ENCODE data around the gene RNF181. TPM values are rescaled to one million over a fixed set of nuclear protein-coding genes. Genes with fewer than 3 reads are reported as not detected.
A peak's percentile ranks its signal among the peaks of the same experiment; 100 is the strongest.

The RNF181 gene
- total and polyA plus RNA-seq, 2 of the 13 experiments (the other 11 are each of a cell fraction or from before 2014, with no cell fraction given), result 224 to 578 TPM

DNA sequence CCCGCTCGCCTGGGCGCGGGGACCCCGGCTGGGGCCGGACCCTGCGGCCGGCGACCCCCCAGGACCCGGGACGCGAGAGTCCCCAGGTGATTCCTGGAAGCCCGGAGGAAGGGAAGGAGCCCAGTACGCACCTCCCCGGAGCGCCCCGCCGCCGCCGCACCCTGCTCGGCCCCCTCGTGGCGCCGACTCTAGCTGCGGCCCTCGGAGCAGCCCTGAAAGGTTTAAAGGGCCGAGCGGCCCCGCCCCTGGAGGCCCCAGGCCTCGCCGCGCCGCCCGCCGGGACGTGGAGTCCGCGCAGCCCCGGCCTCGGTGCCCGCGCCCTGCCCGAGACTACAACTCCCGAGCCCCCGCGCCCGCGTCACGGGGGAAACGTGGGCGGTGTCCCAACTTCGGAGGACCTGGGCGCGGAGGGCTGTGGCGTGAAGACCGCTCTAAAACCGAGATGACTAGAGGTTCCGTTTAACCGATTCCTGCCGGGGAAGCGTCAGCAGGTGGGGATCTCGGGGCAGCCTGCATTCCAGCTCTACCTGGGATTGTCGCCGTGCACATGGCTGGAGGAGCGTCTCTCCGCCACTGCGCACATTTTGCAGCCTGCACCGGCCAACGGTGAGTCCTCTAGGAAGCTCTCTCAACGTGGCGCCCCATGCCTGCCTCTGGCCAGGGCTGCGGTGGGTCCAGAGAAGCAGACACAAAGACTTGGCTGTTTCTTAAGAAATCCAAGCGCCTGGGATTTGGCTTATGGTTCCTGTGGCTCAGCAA, 7.1 kb downstream of the RNF181 start, which contains the start of gene TMEM150A (continued):
- TF ChIP-seq, protein P1, sequence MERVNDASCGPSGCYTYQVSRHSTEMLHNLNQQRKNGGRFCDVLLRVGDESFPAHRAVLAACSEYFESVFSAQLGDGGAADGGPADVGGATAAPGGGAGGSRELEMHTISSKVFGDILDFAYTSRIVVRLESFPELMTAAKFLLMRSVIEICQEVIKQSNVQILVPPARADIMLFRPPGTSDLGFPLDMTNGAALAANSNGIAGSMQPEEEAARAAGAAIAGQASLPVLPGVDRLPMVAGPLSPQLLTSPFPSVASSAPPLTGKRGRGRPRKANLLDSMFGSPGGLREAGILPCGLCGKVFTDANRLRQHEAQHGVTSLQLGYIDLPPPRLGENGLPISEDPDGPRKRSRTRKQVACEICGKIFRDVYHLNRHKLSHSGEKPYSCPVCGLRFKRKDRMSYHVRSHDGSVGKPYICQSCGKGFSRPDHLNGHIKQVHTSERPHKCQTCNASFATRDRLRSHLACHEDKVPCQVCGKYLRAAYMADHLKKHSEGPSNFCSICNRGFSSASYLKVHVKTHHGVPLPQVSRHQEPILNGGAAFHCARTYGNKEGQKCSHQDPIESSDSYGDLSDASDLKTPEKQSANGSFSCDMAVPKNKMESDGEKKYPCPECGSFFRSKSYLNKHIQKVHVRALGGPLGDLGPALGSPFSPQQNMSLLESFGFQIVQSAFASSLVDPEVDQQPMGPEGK (CRISPR knock-in tag; IDR thresholded peaks at IDR 0.05), result peak; percentile 60
- TF ChIP-seq, protein P2, sequence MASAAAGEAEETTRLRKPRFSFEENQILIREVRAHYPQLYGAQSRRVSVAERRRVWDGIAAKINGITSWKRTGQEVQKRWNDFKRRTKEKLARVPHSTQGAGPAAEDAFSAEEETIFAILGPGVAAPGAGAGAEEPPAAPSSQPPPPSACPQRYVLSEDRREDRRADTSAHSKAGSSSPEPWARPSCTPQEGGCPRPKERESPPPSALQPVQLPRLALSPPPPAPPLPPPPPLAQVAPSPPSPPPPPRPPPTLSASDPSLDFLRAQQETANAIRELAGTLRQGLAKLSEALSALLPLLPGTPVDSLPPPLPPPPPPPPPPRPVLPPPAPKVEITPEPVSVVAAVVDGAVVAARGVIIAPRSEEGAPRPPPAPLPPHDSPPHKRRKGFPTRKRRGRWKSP (CRISPR knock-in tag; IDR thresholded peaks at IDR 0.05), result peak; percentile 59; the same call in 1 of the 2 replicates
- TF ChIP-seq KLF15 (CRISPR knock-in tag; IDR thresholded peaks at IDR 0.05; ENCODE audit: borderline replicate concordance) (peak; percentile 27; the same call in 1 of the 2 replicates), ZNF773 (CRISPR knock-in tag; IDR thresholded peaks at IDR 0.05; ENCODE audit: borderline replicate concordance) (no peak), NFE2L1 (CRISPR knock-in tag; IDR thresholded peaks at IDR 0.05; ENCODE audit: borderline replicate concordance) (no peak), ZNF841 (CRISPR knock-in tag; IDR thresholded peaks at IDR 0.05; ENCODE audit: borderline replicate concordance) (no peak), IRX3 (CRISPR knock-in tag; IDR thresholded peaks at IDR 0.05; ENCODE audit: borderline replicate concordance, low read depth) (0 out of 2 replicates have a peak, but pooled peaks have one; percentile 84), ZNF674 (CRISPR knock-in tag; IDR thresholded peaks at IDR 0.05; ENCODE audit: low read depth) (no peak), GTF2F1 (IDR thresholded peaks at IDR 0.05; ENCODE audit: low read length) (no peak), ZNF644 (CRISPR knock-in tag; IDR thresholded peaks at IDR 0.05; ENCODE audit: low read depth) (no peak), ZSCAN9 (CRISPR knock-in tag; IDR thresholded peaks at IDR 0.05; ENCODE audit: borderline replicate concordance) (0 out of 2 replicates have a peak, but pooled peaks have one; percentile 29), FOXM1 (CRISPR knock-in tag; IDR thresholded peaks at IDR 0.05) (no peak), MAFG (CRISPR knock-in tag; IDR thresholded peaks at IDR 0.05) (no peak), PHF21A (CRISPR knock-in tag; IDR thresholded peaks at IDR 0.05) (no peak)
- TF ChIP-seq, protein P3, sequence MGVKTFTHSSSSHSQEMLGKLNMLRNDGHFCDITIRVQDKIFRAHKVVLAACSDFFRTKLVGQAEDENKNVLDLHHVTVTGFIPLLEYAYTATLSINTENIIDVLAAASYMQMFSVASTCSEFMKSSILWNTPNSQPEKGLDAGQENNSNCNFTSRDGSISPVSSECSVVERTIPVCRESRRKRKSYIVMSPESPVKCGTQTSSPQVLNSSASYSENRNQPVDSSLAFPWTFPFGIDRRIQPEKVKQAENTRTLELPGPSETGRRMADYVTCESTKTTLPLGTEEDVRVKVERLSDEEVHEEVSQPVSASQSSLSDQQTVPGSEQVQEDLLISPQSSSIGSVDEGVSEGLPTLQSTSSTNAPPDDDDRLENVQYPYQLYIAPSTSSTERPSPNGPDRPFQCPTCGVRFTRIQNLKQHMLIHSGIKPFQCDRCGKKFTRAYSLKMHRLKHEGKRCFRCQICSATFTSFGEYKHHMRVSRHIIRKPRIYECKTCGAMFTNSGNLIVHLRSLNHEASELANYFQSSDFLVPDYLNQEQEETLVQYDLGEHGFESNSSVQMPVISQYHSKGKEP (CRISPR knock-in tag; IDR thresholded peaks at IDR 0.05), result no peak
- TF ChIP-seq, protein P4, sequence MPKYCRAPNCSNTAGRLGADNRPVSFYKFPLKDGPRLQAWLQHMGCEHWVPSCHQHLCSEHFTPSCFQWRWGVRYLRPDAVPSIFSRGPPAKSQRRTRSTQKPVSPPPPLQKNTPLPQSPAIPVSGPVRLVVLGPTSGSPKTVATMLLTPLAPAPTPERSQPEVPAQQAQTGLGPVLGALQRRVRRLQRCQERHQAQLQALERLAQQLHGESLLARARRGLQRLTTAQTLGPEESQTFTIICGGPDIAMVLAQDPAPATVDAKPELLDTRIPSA (CRISPR knock-in tag; IDR thresholded peaks at IDR 0.05; ENCODE audit: borderline replicate concordance), result no peak
- TF ChIP-seq, protein P5, sequence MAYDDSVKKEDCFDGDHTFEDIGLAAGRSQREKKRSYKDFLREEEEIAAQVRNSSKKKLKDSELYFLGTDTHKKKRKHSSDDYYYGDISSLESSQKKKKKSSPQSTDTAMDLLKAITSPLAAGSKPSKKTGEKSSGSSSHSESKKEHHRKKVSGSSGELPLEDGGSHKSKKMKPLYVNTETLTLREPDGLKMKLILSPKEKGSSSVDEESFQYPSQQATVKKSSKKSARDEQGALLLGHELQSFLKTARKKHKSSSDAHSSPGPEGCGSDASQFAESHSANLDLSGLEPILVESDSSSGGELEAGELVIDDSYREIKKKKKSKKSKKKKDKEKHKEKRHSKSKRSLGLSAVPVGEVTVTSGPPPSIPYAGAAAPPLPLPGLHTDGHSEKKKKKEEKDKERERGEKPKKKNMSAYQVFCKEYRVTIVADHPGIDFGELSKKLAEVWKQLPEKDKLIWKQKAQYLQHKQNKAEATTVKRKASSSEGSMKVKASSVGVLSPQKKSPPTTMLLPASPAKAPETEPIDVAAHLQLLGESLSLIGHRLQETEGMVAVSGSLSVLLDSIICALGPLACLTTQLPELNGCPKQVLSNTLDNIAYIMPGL (CRISPR knock-in tag; IDR thresholded peaks at IDR 0.05; ENCODE audit: borderline replicate concordance in 1 of 2, low read depth in 1 of 2), result peak in 1 of 2 experiments; percentile 22; a peak in 3 of 4 replicates
